GM18507 (cell line): ENCODE measurements around the gene GOT2.
"Not testable (repeated sequence)": the region's sequence is repeated elsewhere in the genome, so short reads cannot be mapped to it uniquely, and the experiment has no call there.

ENCODE experiments used
- DNase-seq: peaks from one replicate; pipeline ENCODE4 v3.0.0; 2011; ENCODE audit warnings: low read depth; ENCODE audit not compliant: insufficient read length; ENCODE audit errors: extremely low spot score
- FAIRE-seq: peaks from 2 replicates; lab custom pipeline; 2011; peaks lifted over from hg19 to GRCh38; lab: Jason Lieb, UNC

The GOT2 gene

DNA sequence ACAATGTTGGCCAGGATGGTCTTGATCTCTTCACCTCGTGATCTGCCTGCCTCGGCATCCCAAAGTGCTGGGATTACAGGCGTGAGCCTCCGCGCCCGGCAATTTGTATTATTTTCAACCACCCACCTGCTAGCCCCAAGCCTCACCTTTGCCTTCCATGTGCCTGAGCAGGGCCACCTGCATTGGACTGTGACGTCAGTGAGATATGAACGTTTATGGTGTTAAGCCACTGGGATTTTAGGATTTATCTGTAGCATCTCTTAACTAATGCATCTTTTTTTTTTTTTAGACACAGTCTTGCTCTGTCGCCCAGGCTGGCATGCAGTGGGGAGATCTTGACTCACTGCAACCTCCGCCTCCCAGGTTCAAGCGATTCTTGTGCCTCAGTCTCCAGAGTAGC is 74.2 kb downstream of the GOT2 start:
- not testable (repeated sequence) for FAIRE-seq

GRCh38 chr16:58658796-58659211 is 75.3 kb downstream of the GOT2 start:
- DNase-seq (no peak), FAIRE-seq (no peak)

More for the DNA sequence above, 74.2 kb downstream of the GOT2 start:
- not testable (repeated sequence) for DNase-seq
